Measurements from ENCODE around the gene HMGXB4. TPM values are rescaled to one million over a fixed set of nuclear protein-coding genes. Genes with fewer than 3 reads are reported as not detected.

The HMGXB4 gene
- total RNA-seq, 1 experiment from 2014 or later: 27.2 TPM

GRCh38 chr22:35212009-35212408 lies 45.3 kb upstream of the HMGXB4 start:
- H3K36me3 Mint-ChIP-seq (ENCODE audit: insufficient read depth, unreplicated experiment): no peaks in the 10 kb centered on the region
- intact Hi-C loops (cut with micrococcal nuclease): no loop called here
- ChIA-PET CTCF (interaction anchor here (1.4 to 1.6 kb wide), 2 partner anchors 18 to 20 kb away, joined by 5 to 8 read pairs; no protein-coding TSS in a partner anchor), POLR2A (no interaction called here)
- H3K27me3 Mint-ChIP-seq (ENCODE audit: insufficient read depth, unreplicated experiment): no peaks in the 10 kb centered on the region
- H3K4me3 Mint-ChIP-seq (ENCODE audit: unreplicated experiment): no peak overlapping the region
- no peaks in the 10 kb centered on the region for H3K9me3 Mint-ChIP-seq (ENCODE audit: unreplicated experiment)
- no peak overlapping the region for H3K27ac Mint-ChIP-seq (ENCODE audit: low read depth, unreplicated experiment)
- H3K4me1 Mint-ChIP-seq (ENCODE audit: insufficient read depth, unreplicated experiment): peaks cover 6% of the 10 kb centered on the region
- peak; percentile 41 for DNase-seq (ENCODE audit: unreplicated experiment)
- no peak for TF ChIP-seq CTCF (IDR thresholded peaks at IDR 0.05; ENCODE audit: unreplicated experiment)
- BruUV-seq (replicated peaks): no TSS peak

GRCh38 chr22:35212996-35213395 lies 44.3 kb upstream of the HMGXB4 start:
- no peaks in the 10 kb centered on the region for H3K9me3 Mint-ChIP-seq (ENCODE audit: unreplicated experiment)
- intact Hi-C loops (cut with micrococcal nuclease): no loop called here
- no TSS peak for BruUV-seq (replicated peaks)
- no peak overlapping the region for H3K27ac Mint-ChIP-seq (ENCODE audit: low read depth, unreplicated experiment)
- TF ChIP-seq CTCF (IDR thresholded peaks at IDR 0.05; ENCODE audit: unreplicated experiment): no peak
- ChIA-PET CTCF (interaction anchor here (0.7 to 1.6 kb wide), 2 partner anchors 19 to 37 kb away, joined by 3 to 8 read pairs; no protein-coding TSS in a partner anchor), POLR2A (no interaction called here)
- no peaks in the 10 kb centered on the region for H3K27me3 Mint-ChIP-seq (ENCODE audit: insufficient read depth, unreplicated experiment)
- H3K4me1 Mint-ChIP-seq (ENCODE audit: insufficient read depth, unreplicated experiment): peaks cover 6% of the 10 kb centered on the region
- DNase-seq (ENCODE audit: unreplicated experiment): no peak
- no peaks in the 10 kb centered on the region for H3K36me3 Mint-ChIP-seq (ENCODE audit: insufficient read depth, unreplicated experiment)
- no peak overlapping the region for H3K4me3 Mint-ChIP-seq (ENCODE audit: unreplicated experiment)

GRCh38 chr22:35214968-35215367 lies 42.3 kb upstream of the HMGXB4 start:
- DNase-seq (ENCODE audit: unreplicated experiment): no peak
- Mint-ChIP-seq H3K4me1 (ENCODE audit: insufficient read depth, unreplicated experiment) (peaks cover 6% of the 10 kb centered on the region), H3K27ac (ENCODE audit: low read depth, unreplicated experiment) (no peak overlapping the region), H3K36me3 (ENCODE audit: insufficient read depth, unreplicated experiment) (no peaks in the 10 kb centered on the region), H3K27me3 (ENCODE audit: insufficient read depth, unreplicated experiment) (no peaks in the 10 kb centered on the region), H3K9me3 (ENCODE audit: unreplicated experiment) (no peaks in the 10 kb centered on the region), H3K4me3 (ENCODE audit: unreplicated experiment) (no peak overlapping the region)
- POLR2A ChIA-PET: no interaction called here
- BruUV-seq (replicated peaks): no TSS peak
- no peak for TF ChIP-seq CTCF (IDR thresholded peaks at IDR 0.05; ENCODE audit: unreplicated experiment)
- CTCF ChIA-PET: no interaction called here
- intact Hi-C loops (cut with micrococcal nuclease): no loop called here

GRCh38 chr22:35215993-35216392 lies 41.3 kb upstream of the HMGXB4 start:
- H3K27me3 Mint-ChIP-seq (ENCODE audit: insufficient read depth, unreplicated experiment): no peaks in the 10 kb centered on the region
- no peaks in the 10 kb centered on the region for H3K9me3 Mint-ChIP-seq (ENCODE audit: unreplicated experiment)
- no peak overlapping the region for H3K27ac Mint-ChIP-seq (ENCODE audit: low read depth, unreplicated experiment)
- ChIA-PET POLR2A (no interaction called here), CTCF (no interaction called here)
- H3K4me1 Mint-ChIP-seq (ENCODE audit: insufficient read depth, unreplicated experiment): peaks cover 6% of the 10 kb centered on the region
- H3K36me3 Mint-ChIP-seq (ENCODE audit: insufficient read depth, unreplicated experiment): no peaks in the 10 kb centered on the region
- no TSS peak for BruUV-seq (replicated peaks)
- no peak for DNase-seq (ENCODE audit: unreplicated experiment)
- intact Hi-C loops (cut with micrococcal nuclease): no loop called here
- H3K4me3 Mint-ChIP-seq (ENCODE audit: unreplicated experiment): no peak overlapping the region
- no peak for TF ChIP-seq CTCF (IDR thresholded peaks at IDR 0.05; ENCODE audit: unreplicated experiment)

Measured in MCF 10A (cell line).